ENCODE measurements around the gene TOX2.

Gene TOX2

DNA sequence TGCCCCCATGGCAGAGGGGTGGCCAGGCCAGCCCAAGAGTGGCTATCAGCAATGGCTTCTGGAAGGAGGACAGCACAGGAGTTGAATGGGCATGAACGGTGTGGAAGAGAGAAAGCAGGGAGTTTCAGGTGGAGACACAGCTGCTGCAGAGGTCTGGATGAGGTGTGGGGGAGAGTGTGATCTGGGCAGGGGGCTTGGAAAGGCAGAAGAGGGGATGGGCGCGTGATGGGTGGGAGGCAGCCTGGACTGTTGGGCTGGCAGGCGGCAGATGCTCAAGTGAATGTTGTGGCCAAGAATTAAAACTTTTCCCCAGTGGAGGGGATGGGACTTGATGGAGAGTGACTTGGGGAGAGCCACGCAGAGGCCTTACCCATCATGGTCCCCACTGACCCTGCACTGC, 46.5 kb downstream of the TOX2 start:
- CTCF ChIA-PET = no interaction called here
- no peak overlapping the region for H3K4me3 ChIP-seq (ENCODE audit: low read depth, low read length)
- POLR2A ChIA-PET = no interaction called here
- no peak for TF ChIP-seq ZNF521 (tag by site-specific recombination; IDR thresholded peaks at IDR 0.05)
- no peak for TF ChIP-seq ZBTB1 (tag by site-specific recombination; IDR thresholded peaks at IDR 0.05)
- TF ChIP-seq ZNF184 (tag by site-specific recombination; IDR thresholded peaks at IDR 0.05) = no peak
- TF ChIP-seq ZNF266 (tag by site-specific recombination; IDR thresholded peaks at IDR 0.05; ENCODE audit: low read depth) = no peak
- TF ChIP-seq AEBP2 (tag by site-specific recombination; IDR thresholded peaks at IDR 0.05; ENCODE audit: borderline replicate concordance) = no peak
- no peak for TF ChIP-seq ZNF211 (tag by site-specific recombination; IDR thresholded peaks at IDR 0.05; ENCODE audit: low read depth)
- no peak for TF ChIP-seq ZNF624 (tag by site-specific recombination; IDR thresholded peaks at IDR 0.05)
- no peak for TF ChIP-seq ZNF175 (tag by site-specific recombination; IDR thresholded peaks at IDR 0.05)
- H3K36me3 ChIP-seq (ENCODE audit: control insufficient read depth in 2 of 2, insufficient read depth in 1 of 2, low read length in 2 of 2) = no peaks in the 10 kb centered on the region
- H3K9me3 ChIP-seq (ENCODE audit: control insufficient read depth, insufficient read depth, low read depth, low read length) = no peaks in the 10 kb centered on the region
- no peak overlapping the region for H3K27ac ChIP-seq (ENCODE audit: extremely low read depth, low read depth, low read length)
- no peaks in the 10 kb centered on the region; the same call in 1 of the 2 replicates for H3K4me1 ChIP-seq (ENCODE audit: control insufficient read depth, insufficient read depth, low read length)

GRCh38 chr20:43961541-43962471, 47.2 kb downstream of the TOX2 start:
- CTCF ChIA-PET = interaction anchor here (1.1 kb wide), 1 partner anchor 15 kb away, joined by 3 read pairs; no protein-coding TSS in a partner anchor
- Histone ChIP-seq H3K27ac (ENCODE audit: extremely low read depth, low read depth, low read length) (no peak overlapping the region), H3K9me3 (ENCODE audit: control insufficient read depth, insufficient read depth, low read depth, low read length) (no peaks in the 10 kb centered on the region), H3K4me3 (ENCODE audit: low read depth, low read length) (no peak overlapping the region), H3K4me1 (ENCODE audit: control insufficient read depth, insufficient read depth, low read length) (no peaks in the 10 kb centered on the region; the same call in 1 of the 2 replicates), H3K36me3 (ENCODE audit: control insufficient read depth in 2 of 2, insufficient read depth in 1 of 2, low read length in 2 of 2) (no peaks in the 10 kb centered on the region)
- POLR2A ChIA-PET = no interaction called here
- TF ChIP-seq ZNF37A (tag by site-specific recombination; IDR thresholded peaks at IDR 0.05) (no peak), ZNF114 (tag by site-specific recombination; IDR thresholded peaks at IDR 0.05) (no peak), ZNF660 (tag by site-specific recombination; IDR thresholded peaks at IDR 0.05) (no peak), ZNF518A (tag by site-specific recombination; conservative IDR thresholded peaks at IDR 0.05; ENCODE audit: low read depth) (no peak), BCL11A (tag by site-specific recombination; IDR thresholded peaks at IDR 0.05; ENCODE audit: low read depth) (no peak), ZBTB48 (tag by site-specific recombination; IDR thresholded peaks at IDR 0.05) (no peak), ZNF585B (tag by site-specific recombination; IDR thresholded peaks at IDR 0.05) (no peak), ZFP3 (tag by site-specific recombination; IDR thresholded peaks at IDR 0.05; ENCODE audit: low read depth) (no peak), ZNF610 (tag by site-specific recombination; IDR thresholded peaks at IDR 0.05; ENCODE audit: borderline replicate concordance) (no peak), ZNF155 (tag by site-specific recombination; IDR thresholded peaks at IDR 0.05) (no peak), OSR2 (tag by site-specific recombination; IDR thresholded peaks at IDR 0.05) (no peak)
- TF ChIP-seq, protein P1, sequence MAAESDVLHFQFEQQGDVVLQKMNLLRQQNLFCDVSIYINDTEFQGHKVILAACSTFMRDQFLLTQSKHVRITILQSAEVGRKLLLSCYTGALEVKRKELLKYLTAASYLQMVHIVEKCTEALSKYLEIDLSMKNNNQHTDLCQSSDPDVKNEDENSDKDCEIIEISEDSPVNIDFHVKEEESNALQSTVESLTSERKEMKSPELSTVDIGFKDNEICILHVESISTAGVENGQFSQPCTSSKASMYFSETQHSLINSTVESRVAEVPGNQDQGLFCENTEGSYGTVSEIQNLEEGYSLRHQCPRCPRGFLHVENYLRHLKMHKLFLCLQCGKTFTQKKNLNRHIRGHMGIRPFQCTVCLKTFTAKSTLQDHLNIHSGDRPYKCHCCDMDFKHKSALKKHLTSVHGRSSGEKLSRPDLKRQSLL (tag by site-specific recombination; IDR thresholded peaks at IDR 0.05) = no peak
- TF ChIP-seq, protein P2, sequence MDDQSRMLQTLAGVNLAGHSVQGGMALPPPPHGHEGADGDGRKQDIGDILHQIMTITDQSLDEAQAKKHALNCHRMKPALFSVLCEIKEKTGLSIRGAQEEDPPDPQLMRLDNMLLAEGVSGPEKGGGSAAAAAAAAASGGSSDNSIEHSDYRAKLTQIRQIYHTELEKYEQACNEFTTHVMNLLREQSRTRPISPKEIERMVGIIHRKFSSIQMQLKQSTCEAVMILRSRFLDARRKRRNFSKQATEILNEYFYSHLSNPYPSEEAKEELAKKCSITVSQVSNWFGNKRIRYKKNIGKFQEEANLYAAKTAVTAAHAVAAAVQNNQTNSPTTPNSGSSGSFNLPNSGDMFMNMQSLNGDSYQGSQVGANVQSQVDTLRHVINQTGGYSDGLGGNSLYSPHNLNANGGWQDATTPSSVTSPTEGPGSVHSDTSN (CRISPR knock-in tag; IDR thresholded peaks at IDR 0.05) = no peak
- TF ChIP-seq, protein P3, sequence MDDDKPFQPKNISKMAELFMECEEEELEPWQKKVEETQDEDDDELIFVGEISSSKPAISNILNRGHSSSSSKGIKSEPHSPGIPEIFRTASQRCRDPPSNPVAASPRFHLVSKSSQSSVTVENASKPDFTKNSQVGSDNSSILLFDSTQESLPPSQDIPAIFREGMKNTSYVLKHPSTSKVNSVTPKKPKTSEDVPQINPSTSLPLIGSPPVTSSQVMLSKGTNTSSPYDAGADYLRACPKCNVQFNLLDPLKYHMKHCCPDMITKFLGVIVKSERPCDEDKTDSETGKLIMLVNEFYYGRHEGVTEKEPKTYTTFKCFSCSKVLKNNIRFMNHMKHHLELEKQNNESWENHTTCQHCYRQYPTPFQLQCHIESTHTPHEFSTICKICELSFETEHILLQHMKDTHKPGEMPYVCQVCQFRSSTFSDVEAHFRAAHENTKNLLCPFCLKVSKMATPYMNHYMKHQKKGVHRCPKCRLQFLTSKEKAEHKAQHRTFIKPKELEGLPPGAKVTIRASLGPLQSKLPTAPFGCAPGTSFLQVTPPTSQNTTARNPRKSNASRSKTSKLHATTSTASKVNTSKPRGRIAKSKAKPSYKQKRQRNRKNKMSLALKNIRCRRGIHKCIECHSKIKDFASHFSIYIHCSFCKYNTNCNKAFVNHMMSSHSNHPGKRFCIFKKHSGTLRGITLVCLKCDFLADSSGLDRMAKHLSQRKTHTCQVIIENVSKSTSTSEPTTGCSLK (tag by site-specific recombination; IDR thresholded peaks at IDR 0.05) = no peak

Measured in HEK293 (cell line).